Stimulated activated memory B cell treated with anti-CD40 and anti-IgM and Interleukin-4, amounts not matched to agents 10 μg/mL and 1 μg/mL and 100 μg/mL, for 72 hours (primary cell): ENCODE data around the gene TSPAN9.

Experiments
- ATAC-seq: fragments of 150-1000 bp; cut with Tn5 transposase; 2 replicates; pipeline ENCODE4 v1.10.0; 2021
- H3K27ac Mint-ChIP-seq: one replicate; pipeline ENCODE4 v1.8.0; 2022; ENCODE audit warnings: mild to moderate bottlenecking, mixed read lengths
- H3K27me3 Mint-ChIP-seq: one replicate; pipeline ENCODE4 v1.8.0; 2022; ENCODE audit warnings: mixed read lengths
- H3K36me3 Mint-ChIP-seq: one replicate; pipeline ENCODE4 v1.8.0; 2022; ENCODE audit warnings: mixed read lengths
- H3K4me1 Mint-ChIP-seq: one replicate; pipeline ENCODE4 v1.8.0; 2022; ENCODE audit warnings: mixed read lengths
- H3K4me3 Mint-ChIP-seq: one replicate; pipeline ENCODE4 v1.8.0; 2022; ENCODE audit warnings: mild to moderate bottlenecking, moderate library complexity, mixed read lengths
- H3K9me3 Mint-ChIP-seq: one replicate; pipeline ENCODE4 v1.8.0; 2022; ENCODE audit warnings: mixed read lengths

The TSPAN9 gene

GRCh38 chr12:3313675-3314663, 236.8 kb downstream of the TSPAN9 start:
- peaks cover 31% of the 10 kb centered on the region for H3K27me3 Mint-ChIP-seq
- no peaks in the 10 kb centered on the region for H3K9me3 Mint-ChIP-seq
- H3K4me1 Mint-ChIP-seq, result no peaks in the 10 kb centered on the region
- H3K4me3 Mint-ChIP-seq, result no peak overlapping the region
- ATAC-seq, result peak; percentile 71
- no peaks in the 10 kb centered on the region for H3K36me3 Mint-ChIP-seq
- H3K27ac Mint-ChIP-seq, result no peak overlapping the region

DNA sequence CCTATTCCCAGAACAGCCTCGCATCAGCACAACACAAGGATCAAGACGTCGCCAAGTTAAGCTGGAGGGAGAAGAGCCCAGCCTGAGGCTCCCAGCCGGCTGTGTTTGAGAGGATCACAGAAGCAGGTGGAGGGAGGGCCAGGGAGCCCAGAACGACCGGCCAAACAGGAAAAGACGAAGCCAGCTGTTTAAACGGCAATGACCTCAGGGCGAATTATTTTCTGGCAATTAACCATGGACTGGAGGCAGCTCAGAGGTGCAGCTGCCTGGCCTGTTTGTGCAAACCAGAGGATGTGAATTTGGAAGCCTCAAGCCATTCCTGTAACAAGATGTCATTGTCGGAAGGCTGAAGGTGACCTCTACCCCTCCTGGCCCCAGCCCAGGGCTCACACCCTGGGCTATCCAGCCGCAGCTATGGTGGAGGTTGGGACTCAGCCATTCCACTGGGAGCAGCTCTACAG, 238.1 kb downstream of the TSPAN9 start:
- no peaks in the 10 kb centered on the region for H3K4me1 Mint-ChIP-seq
- no peak for ATAC-seq
- no peaks in the 10 kb centered on the region for H3K9me3 Mint-ChIP-seq
- H3K36me3 Mint-ChIP-seq, result no peaks in the 10 kb centered on the region
- no peak overlapping the region for H3K4me3 Mint-ChIP-seq
- no peak overlapping the region for H3K27ac Mint-ChIP-seq
- peaks cover 31% of the 10 kb centered on the region for H3K27me3 Mint-ChIP-seq

- no peaks in the 10 kb centered on the region for H3K36me3 Mint-ChIP-seq
- no peak overlapping the region for H3K27ac Mint-ChIP-seq
- no peak for ATAC-seq
- H3K4me1 Mint-ChIP-seq, result no peaks in the 10 kb centered on the region
- H3K9me3 Mint-ChIP-seq, result no peaks in the 10 kb centered on the region
- peaks cover 38% of the 10 kb centered on the region for H3K27me3 Mint-ChIP-seq
- no peak overlapping the region for H3K4me3 Mint-ChIP-seq
Observed at GRCh38 chr12:3316776-3317480, 239.7 kb downstream of the TSPAN9 start.

- peaks cover 40% of the 10 kb centered on the region for H3K27me3 Mint-ChIP-seq
- H3K9me3 Mint-ChIP-seq, result no peaks in the 10 kb centered on the region
- H3K36me3 Mint-ChIP-seq, result no peaks in the 10 kb centered on the region
- ATAC-seq, result no peak
- no peak overlapping the region for H3K27ac Mint-ChIP-seq
- no peaks in the 10 kb centered on the region for H3K4me1 Mint-ChIP-seq
- H3K4me3 Mint-ChIP-seq, result no peak overlapping the region
Observed at GRCh38 chr12:3317481-3317815, 240.3 kb downstream of the TSPAN9 start.

GRCh38 chr12:3317841-3318501, 240.8 kb downstream of the TSPAN9 start:
- no peak for ATAC-seq
- Mint-ChIP-seq H3K27ac (no peak overlapping the region), H3K4me1 (no peaks in the 10 kb centered on the region), H3K4me3 (no peak overlapping the region), H3K36me3 (no peaks in the 10 kb centered on the region), H3K27me3 (peaks cover 45% of the 10 kb centered on the region), H3K9me3 (no peaks in the 10 kb centered on the region)

GRCh38 chr12:3319723-3320492, 242.7 kb downstream of the TSPAN9 start:
- no peaks in the 10 kb centered on the region for H3K4me1 Mint-ChIP-seq
- H3K36me3 Mint-ChIP-seq, result no peaks in the 10 kb centered on the region
- H3K27me3 Mint-ChIP-seq, result peaks cover 47% of the 10 kb centered on the region
- H3K4me3 Mint-ChIP-seq, result no peak overlapping the region
- H3K27ac Mint-ChIP-seq, result no peak overlapping the region
- H3K9me3 Mint-ChIP-seq, result no peaks in the 10 kb centered on the region
- no peak for ATAC-seq

DNA sequence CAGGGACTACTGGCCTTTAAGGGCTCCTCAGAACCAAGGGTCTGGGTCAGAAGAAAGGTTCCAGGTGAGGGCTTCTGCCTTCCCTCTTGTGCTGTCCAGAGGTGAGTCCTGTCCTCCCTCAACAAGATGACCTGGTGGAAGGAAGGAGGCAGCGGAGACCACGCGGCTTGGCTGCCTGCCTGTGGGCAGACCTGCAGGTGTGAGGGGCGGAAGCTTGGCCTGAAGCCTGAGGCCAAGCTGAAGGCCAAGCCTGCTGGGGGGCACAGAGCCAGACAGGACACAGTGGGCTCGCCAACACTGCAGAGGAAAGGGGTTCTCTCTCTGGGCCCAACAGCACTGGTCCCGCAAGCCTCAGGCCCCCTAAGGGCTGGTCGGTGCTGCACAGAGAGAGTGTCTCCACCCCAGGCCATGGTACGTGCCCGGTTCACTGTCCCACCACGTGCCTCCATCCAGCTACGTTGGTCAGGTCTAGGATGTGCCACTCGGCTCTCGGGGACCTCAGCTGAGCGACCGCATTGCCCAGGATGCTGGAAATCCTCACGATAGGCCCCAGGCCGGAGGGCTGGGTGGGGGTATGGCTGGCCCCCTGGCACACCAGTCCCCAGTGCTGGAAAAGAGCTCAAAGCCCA, 243.8 kb downstream of the TSPAN9 start:
- no peaks in the 10 kb centered on the region for H3K9me3 Mint-ChIP-seq
- peaks cover 36% of the 10 kb centered on the region for H3K27me3 Mint-ChIP-seq
- H3K4me3 Mint-ChIP-seq, result no peak overlapping the region
- H3K27ac Mint-ChIP-seq, result no peak overlapping the region
- no peaks in the 10 kb centered on the region for H3K36me3 Mint-ChIP-seq
- H3K4me1 Mint-ChIP-seq, result no peaks in the 10 kb centered on the region
- ATAC-seq, result peak; percentile 10

DNA sequence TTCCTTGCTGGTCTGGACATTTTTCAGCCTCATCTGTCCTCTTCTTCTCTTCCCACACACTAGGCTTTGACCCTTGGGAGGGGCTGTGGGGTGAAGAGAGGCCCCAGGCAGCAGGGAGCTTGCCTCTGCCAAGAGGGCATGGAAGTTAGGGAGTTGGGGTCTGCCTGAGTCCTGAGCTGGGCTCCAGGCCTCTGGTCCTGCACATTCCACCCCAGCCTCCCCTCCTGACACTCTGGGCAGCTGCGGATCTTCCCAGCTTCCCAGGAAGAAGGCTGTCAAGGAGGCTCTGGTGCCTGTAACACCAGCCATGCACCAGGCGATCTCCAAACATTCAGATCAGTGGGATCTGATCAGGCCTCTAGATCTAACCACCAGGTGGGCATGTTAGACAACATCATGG, 244.7 kb downstream of the TSPAN9 start:
- Mint-ChIP-seq H3K36me3 (no peaks in the 10 kb centered on the region), H3K9me3 (no peaks in the 10 kb centered on the region), H3K27me3 (peaks cover 35% of the 10 kb centered on the region), H3K4me3 (no peak overlapping the region), H3K4me1 (no peaks in the 10 kb centered on the region), H3K27ac (no peak overlapping the region)
- ATAC-seq, result no peak

GRCh38 chr12:3323002-3323685, 246.0 kb downstream of the TSPAN9 start:
- no peaks in the 10 kb centered on the region for H3K4me1 Mint-ChIP-seq
- H3K36me3 Mint-ChIP-seq, result no peaks in the 10 kb centered on the region
- no peak for ATAC-seq
- H3K27me3 Mint-ChIP-seq, result peaks cover 35% of the 10 kb centered on the region
- no peak overlapping the region for H3K4me3 Mint-ChIP-seq
- H3K27ac Mint-ChIP-seq, result no peak overlapping the region
- H3K9me3 Mint-ChIP-seq, result no peaks in the 10 kb centered on the region

- H3K36me3 Mint-ChIP-seq, result no peaks in the 10 kb centered on the region
Observed at GRCh38 chr12:3325736-3326135, 248.6 kb downstream of the TSPAN9 start.

GRCh38 chr12:3326156-3326849, 249.1 kb downstream of the TSPAN9 start:
- Mint-ChIP-seq H3K4me3 (no peak overlapping the region), H3K4me1 (no peaks in the 10 kb centered on the region), H3K36me3 (no peaks in the 10 kb centered on the region), H3K9me3 (peaks cover 3% of the 10 kb centered on the region), H3K27me3 (peaks cover 20% of the 10 kb centered on the region), H3K27ac (no peak overlapping the region)
- ATAC-seq, result no peak

More at GRCh38 chr12:3325736-3326135, 248.6 kb downstream of the TSPAN9 start:
- peaks cover 22% of the 10 kb centered on the region for H3K27me3 Mint-ChIP-seq
- H3K4me1 Mint-ChIP-seq, result no peaks in the 10 kb centered on the region
- ATAC-seq, result no peak
- H3K4me3 Mint-ChIP-seq, result no peak overlapping the region
- peaks cover 3% of the 10 kb centered on the region for H3K9me3 Mint-ChIP-seq
- no peak overlapping the region for H3K27ac Mint-ChIP-seq

DNA sequence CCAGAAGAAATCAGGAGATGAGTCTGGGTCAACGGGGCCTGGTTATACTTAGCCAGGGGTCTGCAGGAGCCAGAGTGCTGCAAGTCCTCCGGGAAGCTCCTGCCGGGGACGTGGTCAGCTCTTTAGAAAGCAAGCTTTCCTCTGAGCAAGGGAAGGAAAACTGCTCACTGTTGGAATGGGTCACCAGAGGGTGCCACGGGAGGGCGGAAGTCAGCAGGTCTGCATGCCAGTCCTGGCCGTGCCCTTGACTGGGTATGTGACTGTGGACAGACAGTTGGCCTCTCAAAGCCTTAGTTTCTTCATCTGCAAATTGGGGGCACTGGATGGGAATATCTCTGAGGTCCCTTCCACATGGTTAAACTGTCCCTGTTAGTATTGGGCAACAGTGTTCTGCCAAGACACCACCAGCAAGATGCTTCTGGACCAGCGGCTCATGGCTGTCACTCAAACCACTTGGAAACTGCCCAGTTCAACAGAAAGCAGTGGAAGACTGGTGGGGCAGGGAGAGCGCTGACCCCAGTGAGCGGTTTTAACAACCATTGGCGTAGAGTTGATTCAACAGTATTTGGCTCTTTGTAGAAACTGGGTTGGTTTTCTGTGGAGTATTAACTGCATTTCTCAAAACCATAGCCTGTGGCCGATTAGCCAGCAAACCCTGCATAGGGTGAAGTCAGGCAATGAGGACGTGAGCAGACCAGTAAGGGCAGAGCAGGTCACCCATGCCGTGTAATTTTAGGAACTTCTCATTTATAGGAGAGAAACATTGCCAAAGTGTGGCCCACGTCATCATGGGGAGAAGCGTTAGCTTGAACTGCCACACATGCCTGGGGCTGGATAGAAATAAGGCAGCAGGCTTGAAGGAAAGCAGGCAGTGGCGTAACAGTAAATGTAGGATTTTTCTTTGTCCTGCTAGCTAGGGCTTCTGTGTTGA, 249.9 kb downstream of the TSPAN9 start:
- H3K4me3 Mint-ChIP-seq, result no peak overlapping the region
- peaks cover 3% of the 10 kb centered on the region for H3K9me3 Mint-ChIP-seq
- no peaks in the 10 kb centered on the region for H3K4me1 Mint-ChIP-seq
- H3K27me3 Mint-ChIP-seq, result peaks cover 20% of the 10 kb centered on the region
- ATAC-seq, result no peak
- no peak overlapping the region for H3K27ac Mint-ChIP-seq
- H3K36me3 Mint-ChIP-seq, result no peaks in the 10 kb centered on the region

DNA sequence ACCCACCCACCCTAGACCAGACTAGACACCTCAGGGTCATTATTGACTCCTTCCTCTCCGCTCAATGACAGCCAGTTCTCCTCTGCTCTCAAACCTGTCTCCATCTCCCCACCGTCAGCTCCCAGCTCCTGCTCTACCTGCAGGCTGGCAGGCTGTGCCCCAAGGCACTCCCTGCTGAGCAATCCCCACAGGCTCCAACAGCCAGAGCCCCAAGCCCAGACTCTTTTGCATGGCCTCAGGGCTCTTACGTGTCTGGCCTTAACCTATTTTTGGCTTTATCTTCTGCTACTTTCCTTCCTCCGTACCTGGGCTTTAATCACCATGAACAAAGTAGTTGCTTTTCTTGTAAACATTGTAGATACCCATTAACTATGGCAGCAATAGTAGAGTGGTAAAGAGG, 250.9 kb downstream of the TSPAN9 start:
- Mint-ChIP-seq H3K27ac (no peak overlapping the region), H3K4me3 (no peak overlapping the region), H3K9me3 (peaks cover 3% of the 10 kb centered on the region), H3K4me1 (no peaks in the 10 kb centered on the region), H3K27me3 (peaks cover 12% of the 10 kb centered on the region), H3K36me3 (no peaks in the 10 kb centered on the region)
- no peak for ATAC-seq
